Thymus (tissue), 14 donors: ENCODE measurements around the gene GNG2. TPM values are rescaled to one million over a fixed set of nuclear protein-coding genes. Genes with fewer than 3 reads are reported as not detected.
A peak's percentile ranks its signal among the peaks of the same experiment; 100 is the strongest.

ENCODE experiments used
- DNase-seq, 9 donors: peaks; one replicate each; pipeline ENCODE4 v3.0.0-alpha.2; 2013; ENCODE audit warnings: low spot score in 9 of 9, low read depth in 6 of 9, missing footprints in 1 of 9
- H3K27ac ChIP-seq, 2 donors: one replicate each; pipeline ENCODE4 v1.5.1; 2013; ENCODE audit warnings: control low read depth in 1 of 2, low read depth in 1 of 2, low read length in 1 of 2, mild to moderate bottlenecking in 1 of 2, moderate library complexity in 1 of 2
- H3K27me3 ChIP-seq, 2 donors: one replicate each; pipeline ENCODE4 v1.5.1; 2013; ENCODE audit warnings: low read length in 1 of 2; ENCODE audit not compliant: control insufficient read depth in 2 of 2, insufficient read depth in 1 of 2
- H3K36me3 ChIP-seq, 2 donors: one replicate each; pipeline ENCODE4 v1.5.1; 2013; ENCODE audit warnings: low read length in 1 of 2, mild to moderate bottlenecking in 1 of 2, moderate library complexity in 1 of 2; ENCODE audit not compliant: control insufficient read depth in 2 of 2, insufficient read depth in 2 of 2
- H3K4me1 ChIP-seq, 2 donors: one replicate each; pipeline ENCODE4 v1.5.1; 2013; ENCODE audit warnings: low read length in 2 of 2; ENCODE audit not compliant: control insufficient read depth in 2 of 2, insufficient read depth in 2 of 2
- H3K4me3 ChIP-seq, 2 donors: one replicate each; pipeline ENCODE4 v1.5.1; 2013; ENCODE audit warnings: low read length in 2 of 2, control low read depth in 1 of 2, mild to moderate bottlenecking in 1 of 2
- H3K9me3 ChIP-seq, 2 donors: one replicate each; pipeline ENCODE4 v1.5.1; 2013; ENCODE audit warnings: low read length in 1 of 2, mild to moderate bottlenecking in 1 of 2; ENCODE audit not compliant: control insufficient read depth in 2 of 2, insufficient read depth in 1 of 2
- WGBS: extraction: QIAGEN DNeasy Blood & Tissue Kit; methylation state at CpG from one replicate; pipeline ENCODE4 v1.1.7; 2013; 5-methylcytosine and 5-hydroxymethylcytosine counted together
- long read RNA-seq, 10 donors: transcript quantifications; one replicate each; lab custom pipeline, GENCODE V29; 2026
- polyA plus RNA-seq: library from polyadenylated mRNA; stranded (reverse); fragments of 200-250 nt; gene quantifications from one replicate; pipeline ENCODE4 v1.2.3, GENCODE V29; 2013
- total RNA-seq: library from RNA; stranded (reverse); fragments of 120-200 nt; gene quantifications from one replicate; pipeline ENCODE4 v1.2.4, GENCODE V29; 2013
- donor health status: healthy.

GNG2 gene
- 49.4 TPM for total RNA-seq
- polyA plus RNA-seq: 43.6 TPM
- long read RNA-seq, donor 1, partial matches to known transcripts: 0 of 2 reads
- long read RNA-seq, donor 1, other reads (novel, unspliced or antisense): 0 of 2 reads
- long read RNA-seq, donor 2: 0 reads
- long read RNA-seq, donor 3, transcript GNG2-213 (4 exons, 2,125 nt): major isoform, 47 of 50 reads
- long read RNA-seq, donor 3, partial matches to known transcripts: 0 of 50 reads
- long read RNA-seq, donor 3, other reads (novel, unspliced or antisense): 0 of 50 reads
- long read RNA-seq, donor 4, transcript GNG2-213 (4 exons, 2,125 nt): major isoform, 24 of 26 reads
- long read RNA-seq, donor 4, partial matches to known transcripts: 0 of 26 reads
- long read RNA-seq, donor 4, other reads (novel, unspliced or antisense): 0 of 26 reads
- long read RNA-seq, donor 5, transcript GNG2-213 (4 exons, 2,125 nt): major isoform, 50 of 121 reads
- long read RNA-seq, donor 5, partial matches to known transcripts: 65 of 121 reads
- long read RNA-seq, donor 5, other reads (novel, unspliced or antisense): 0 of 121 reads
- long read RNA-seq, donor 6, transcript GNG2-213 (4 exons, 2,125 nt): major isoform, 46 of 55 reads
- long read RNA-seq, donor 6, partial matches to known transcripts: 0 of 55 reads
- long read RNA-seq, donor 6, other reads (novel, unspliced or antisense): 0 of 55 reads
- long read RNA-seq, donor 7, transcript GNG2-213 (4 exons, 2,125 nt): major isoform, 34 of 82 reads
- long read RNA-seq, donor 7, transcript GNG2-201 (3 exons, 3,729 nt): minor isoform, 5 of 82 reads
- long read RNA-seq, donor 7, partial matches to known transcripts: 39 of 82 reads
- long read RNA-seq, donor 7, other reads (novel, unspliced or antisense): 0 of 82 reads
- long read RNA-seq, donor 8, transcript GNG2-213 (4 exons, 2,125 nt): major isoform, 23 of 24 reads
- long read RNA-seq, donor 8, partial matches to known transcripts: 0 of 24 reads
- long read RNA-seq, donor 8, other reads (novel, unspliced or antisense): 0 of 24 reads
- long read RNA-seq, donor 9, transcript GNG2-213 (4 exons, 2,125 nt): major isoform, 16 of 21 reads
- long read RNA-seq, donor 9, partial matches to known transcripts: 0 of 21 reads
- long read RNA-seq, donor 9, other reads (novel, unspliced or antisense): 0 of 21 reads
- long read RNA-seq, donor 10, transcript GNG2-213 (4 exons, 2,125 nt): major isoform, 23 of 41 reads
- long read RNA-seq, donor 10, partial matches to known transcripts: 14 of 41 reads
- long read RNA-seq, donor 10, other reads (novel, unspliced or antisense): 0 of 41 reads

GRCh38 chr14:51860164-51860824 is at the start of gene GNG2:
Gene GNG2, plus strand, starts transcription at chr14:51860612. Its CDS starts 90,067 bp downstream, at chr14:51950679.
- WGBS: 3% methylated on average over 22 of the region's 22 CpGs
- H3K9me3 ChIP-seq: no peaks in the 10 kb centered on the region
- no peaks in the 10 kb centered on the region for H3K27me3 ChIP-seq
- H3K4me1 ChIP-seq: peaks cover 7 to 15% of the 10 kb centered on the region in 2 donors
- DNase-seq: peak; percentile 62 to 93 (median 79)
- no peaks in the 10 kb centered on the region for H3K36me3 ChIP-seq
- peak within 1 kb of the TSS; percentile 60 to 69 for H3K4me3 ChIP-seq
- peak within 1 kb of the TSS; percentile 80 to 85 for H3K27ac ChIP-seq

DNA sequence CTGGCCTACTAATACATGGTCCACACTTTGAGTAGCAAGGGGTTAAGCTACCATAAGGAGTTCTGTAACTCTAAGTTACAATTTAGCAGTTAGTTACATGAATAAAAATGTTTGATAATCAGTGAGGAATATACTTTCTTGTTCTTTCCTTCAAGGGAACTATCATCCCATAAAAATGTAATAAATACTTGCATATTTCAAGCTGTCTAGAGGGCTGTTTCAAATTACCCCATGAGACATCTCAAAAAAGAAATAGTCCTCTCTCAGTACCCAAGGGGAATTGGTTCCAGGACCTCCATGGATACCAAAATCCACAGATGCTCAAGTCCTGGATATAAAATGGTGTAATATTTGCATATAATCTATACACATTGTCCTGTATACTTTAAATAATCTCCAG is 48.7 kb upstream of the GNG2 start:
- H3K36me3 ChIP-seq: no peaks in the 10 kb centered on the region
- DNase-seq: no peak
- H3K9me3 ChIP-seq: no peaks in the 10 kb centered on the region
- H3K4me3 ChIP-seq: no peak overlapping the region
- no peaks in the 10 kb centered on the region for H3K4me1 ChIP-seq
- H3K27ac ChIP-seq: no peak overlapping the region
- no peaks in the 10 kb centered on the region for H3K27me3 ChIP-seq

GRCh38 chr14:51816031-51816430 is 44.4 kb upstream of the GNG2 start:
- WGBS: 94% methylated on average over 15 of the region's 15 CpGs
- H3K4me3 ChIP-seq: no peak overlapping the region

GRCh38 chr14:51817326-51817725 is 43.1 kb upstream of the GNG2 start:
- Histone ChIP-seq H3K36me3 (no peaks in the 10 kb centered on the region), H3K27me3 (no peaks in the 10 kb centered on the region), H3K4me3 (no peak overlapping the region), H3K27ac (no peak overlapping the region), H3K4me1 (no peaks in the 10 kb centered on the region), H3K9me3 (no peaks in the 10 kb centered on the region)
- WGBS: 95% methylated on average over 2 of the region's 2 CpGs
- DNase-seq: no peak

More at GRCh38 chr14:51816031-51816430, 44.4 kb upstream of the GNG2 start:
- DNase-seq: no peak
- Histone ChIP-seq H3K27me3 (no peaks in the 10 kb centered on the region), H3K36me3 (no peaks in the 10 kb centered on the region), H3K9me3 (no peaks in the 10 kb centered on the region), H3K4me1 (no peaks in the 10 kb centered on the region), H3K27ac (no peak overlapping the region)

GRCh38 chr14:51818748-51819380 is 41.5 kb upstream of the GNG2 start:
- Histone ChIP-seq H3K4me1 (no peaks in the 10 kb centered on the region), H3K4me3 (no peak overlapping the region), H3K9me3 (no peaks in the 10 kb centered on the region), H3K36me3 (no peaks in the 10 kb centered on the region), H3K27me3 (no peaks in the 10 kb centered on the region), H3K27ac (no peak overlapping the region)
- DNase-seq: no peak
- 92% methylated on average over 9 of the region's 9 CpGs for WGBS

- H3K36me3 ChIP-seq: no peaks in the 10 kb centered on the region
- no peak overlapping the region for H3K27ac ChIP-seq
- no peaks in the 10 kb centered on the region for H3K27me3 ChIP-seq
- DNase-seq: no peak
- H3K4me1 ChIP-seq: no peaks in the 10 kb centered on the region
- H3K9me3 ChIP-seq: no peaks in the 10 kb centered on the region
- H3K4me3 ChIP-seq: no peak overlapping the region
Measured at GRCh38 chr14:51821822-51822221, 38.6 kb upstream of the GNG2 start.

- WGBS: 90% methylated on average over 2 of the region's 2 CpGs
- Histone ChIP-seq H3K9me3 (no peaks in the 10 kb centered on the region), H3K4me1 (no peaks in the 10 kb centered on the region), H3K4me3 (no peak overlapping the region), H3K27me3 (no peaks in the 10 kb centered on the region), H3K27ac (no peak overlapping the region), H3K36me3 (no peaks in the 10 kb centered on the region)
- DNase-seq: no peak
Measured at GRCh38 chr14:51822499-51822898, 37.9 kb upstream of the GNG2 start.

GRCh38 chr14:51823706-51824105 is 36.7 kb upstream of the GNG2 start:
- H3K27ac ChIP-seq: no peak overlapping the region
- peaks cover 0 to 5% of the 10 kb centered on the region in 2 donors for H3K4me1 ChIP-seq
- no peak overlapping the region for H3K4me3 ChIP-seq
- peaks cover 0 to 7% of the 10 kb centered on the region in 2 donors for H3K27me3 ChIP-seq
- DNase-seq: no peak
- 95% methylated on average over 6 of the region's 6 CpGs for WGBS
- no peaks in the 10 kb centered on the region for H3K36me3 ChIP-seq
- H3K9me3 ChIP-seq: no peaks in the 10 kb centered on the region
